ENCODE results near the gene SP5. TPM values are rescaled to one million over a fixed set of nuclear protein-coding genes. Genes with fewer than 3 reads are reported as not detected.

Gene SP5
- total and polyA plus RNA-seq, 10 of the 15 experiments (the other 5 are each of a cell fraction or from before 2014, with no cell fraction given), result not detected

DNA sequence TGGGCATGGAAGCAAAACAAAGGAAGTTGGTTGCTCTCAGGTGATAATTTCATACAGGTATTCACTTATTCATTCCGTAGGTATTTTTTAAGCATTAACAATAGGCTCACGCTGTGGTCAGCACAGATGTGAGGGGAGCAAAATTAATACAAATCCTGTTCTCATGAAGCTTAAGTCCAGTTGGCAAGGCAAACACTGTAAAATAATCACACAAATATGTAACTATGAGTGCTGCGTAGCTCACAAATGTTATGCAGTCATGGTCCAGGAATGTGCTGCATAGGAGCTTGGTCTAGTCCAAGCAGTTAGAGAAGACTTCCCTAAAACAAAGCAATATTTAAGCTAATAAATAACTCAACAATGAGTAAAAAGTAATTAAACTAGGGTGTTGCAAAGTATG lies 23.9 kb downstream of the SP5 start:
- DNase-seq (ENCODE audit: low read depth, low spot score) (no peak), FAIRE-seq (no peak), ATAC-seq (no peak)
- SMC1A ChIA-PET (ENCODE audit: uncharacterized antibody, unreplicated experiment), result interaction anchor here (0.7 to 1.4 kb wide), 7 partner anchors 9 to 330 kb away, joined by 3 to 6 read pairs (median 3); no protein-coding TSS in a partner anchor
- intact Hi-C loops (cut with micrococcal nuclease; ENCODE audit: unreplicated experiment), result no loop called here
- Histone ChIP-seq H3K4me1 (ENCODE audit: control insufficient read depth, insufficient read depth, low read length) (no peaks in the 10 kb centered on the region), H3K4me2 (ENCODE audit: control insufficient read depth, insufficient read depth) (no peak overlapping the region), H3K27me3 (replicated peaks in 1 of 2; ENCODE audit: control insufficient read depth in 2 of 2, insufficient read depth in 2 of 2, low read length in 1 of 2) (peaks cover 0 to 2% of the 10 kb centered on the region in 2 experiments; a peak in 1 of 4 replicates), H3K27ac (ENCODE audit: control insufficient read depth, insufficient read depth) (no peak overlapping the region), H3K9ac (ENCODE audit: control insufficient read depth, insufficient read depth, low read length) (no peak overlapping the region), H4K20me1 (ENCODE audit: control insufficient read depth, insufficient read depth) (no peaks in the 10 kb centered on the region), H3K36me3 (ENCODE audit: control insufficient read depth in 2 of 2, insufficient read depth in 2 of 2, low read length in 1 of 2) (no peaks in the 10 kb centered on the region), H3K9me3 (replicated peaks; ENCODE audit: control insufficient read depth, insufficient read depth, low read length) (no peaks in the 10 kb centered on the region), H3K4me3 (no peak overlapping the region), H3K79me2 (ENCODE audit: control insufficient read depth, insufficient read depth, low read length) (no peaks in the 10 kb centered on the region), H2AFZ (ENCODE audit: control insufficient read depth, low read depth, low read length) (no peak overlapping the region)
- WGBS (ENCODE audit: insufficient coverage, insufficient replicate concordance, low lambda C conversion rate, missing lambda C conversion rate), result 51% methylated on average over 3 of the region's 3 CpGs
- RAD21 ChIA-PET (ENCODE audit: unreplicated experiment), result interaction anchor here (0.8 to 1.3 kb wide), 3 partner anchors 34 to 252 kb away, joined by 3 read pairs; no protein-coding TSS in a partner anchor
- CTCF ChIA-PET, result interaction anchor here (0.6 to 3.7 kb wide), 5 partner anchors 18 to 330 kb away, joined by 3 to 15 read pairs (median 4); no protein-coding TSS in a partner anchor
- no TSS peak for BruUV-seq (replicated peaks)
- POLR2A ChIA-PET, result no interaction called here
- in situ Hi-C loops (cut with MboI), result no loop called here
- TF ChIP-seq CBX3 (IDR thresholded peaks at IDR 0.05; ENCODE audit: borderline replicate concordance, low read depth), result no peak
- TF ChIP-seq CREM (IDR thresholded peaks at IDR 0.05; ENCODE audit: low read depth), result no peak
- TF ChIP-seq FOXK2 (IDR thresholded peaks at IDR 0.05), result no peak
- no peak for TF ChIP-seq NR2F1 (conservative IDR thresholded peaks at IDR 0.05)
- TF ChIP-seq MTA2 (IDR thresholded peaks at IDR 0.05; ENCODE audit: low read depth), result no peak
- no peak for TF ChIP-seq POLR2A (IDR thresholded peaks at IDR 0.05; ENCODE audit: low read depth, low read length)
- TF ChIP-seq NFYB (IDR thresholded peaks at IDR 0.05; ENCODE audit: insufficient read depth, low read depth, low read length), result no peak
- TF ChIP-seq ZNF24 (IDR thresholded peaks at IDR 0.05), result no peak
- no peak for TF ChIP-seq JUNB (IDR thresholded peaks at IDR 0.05)
- no peak for TF ChIP-seq ASH2L (IDR thresholded peaks at IDR 0.05; ENCODE audit: borderline replicate concordance, low read depth)
- no peak for TF ChIP-seq ZNF217 (IDR thresholded peaks at IDR 0.05)
- no peak for TF ChIP-seq CEBPB (IDR thresholded peaks at IDR 0.05; ENCODE audit: borderline replicate concordance in 1 of 2, low read depth in 2 of 2, low read length in 2 of 2)
- TF ChIP-seq, protein P1, sequence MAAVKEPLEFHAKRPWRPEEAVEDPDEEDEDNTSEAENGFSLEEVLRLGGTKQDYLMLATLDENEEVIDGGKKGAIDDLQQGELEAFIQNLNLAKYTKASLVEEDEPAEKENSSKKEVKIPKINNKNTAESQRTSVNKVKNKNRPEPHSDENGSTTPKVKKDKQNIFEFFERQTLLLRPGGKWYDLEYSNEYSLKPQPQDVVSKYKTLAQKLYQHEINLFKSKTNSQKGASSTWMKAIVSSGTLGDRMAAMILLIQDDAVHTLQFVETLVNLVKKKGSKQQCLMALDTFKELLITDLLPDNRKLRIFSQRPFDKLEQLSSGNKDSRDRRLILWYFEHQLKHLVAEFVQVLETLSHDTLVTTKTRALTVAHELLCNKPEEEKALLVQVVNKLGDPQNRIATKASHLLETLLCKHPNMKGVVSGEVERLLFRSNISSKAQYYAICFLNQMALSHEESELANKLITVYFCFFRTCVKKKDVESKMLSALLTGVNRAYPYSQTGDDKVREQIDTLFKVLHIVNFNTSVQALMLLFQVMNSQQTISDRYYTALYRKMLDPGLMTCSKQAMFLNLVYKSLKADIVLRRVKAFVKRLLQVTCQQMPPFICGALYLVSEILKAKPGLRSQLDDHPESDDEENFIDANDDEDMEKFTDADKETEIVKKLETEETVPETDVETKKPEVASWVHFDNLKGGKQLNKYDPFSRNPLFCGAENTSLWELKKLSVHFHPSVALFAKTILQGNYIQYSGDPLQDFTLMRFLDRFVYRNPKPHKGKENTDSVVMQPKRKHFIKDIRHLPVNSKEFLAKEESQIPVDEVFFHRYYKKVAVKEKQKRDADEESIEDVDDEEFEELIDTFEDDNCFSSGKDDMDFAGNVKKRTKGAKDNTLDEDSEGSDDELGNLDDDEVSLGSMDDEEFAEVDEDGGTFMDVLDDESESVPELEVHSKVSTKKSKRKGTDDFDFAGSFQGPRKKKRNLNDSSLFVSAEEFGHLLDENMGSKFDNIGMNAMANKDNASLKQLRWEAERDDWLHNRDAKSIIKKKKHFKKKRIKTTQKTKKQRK (IDR thresholded peaks at IDR 0.05; ENCODE audit: low read depth, low read length), result no peak

Data from GM12878 (cell line).